Psoas muscle (tissue), 8 donors: ENCODE results near the gene CCNY. TPM values are rescaled to one million over a fixed set of nuclear protein-coding genes. Genes with fewer than 3 reads are reported as not detected.

Source experiments
- ATAC-seq, 4 donors: fragments of 200-7000 bp; cut with Tn5 transposase; one replicate each; pipeline ENCODE4 v1.9.1; 2020; ENCODE audit warnings: moderate library complexity in 3 of 4, mild to moderate bottlenecking in 2 of 4
- DNase-seq, 2 donors: peaks; one replicate each; pipeline ENCODE4 v3.0.0-alpha.2; 2020
- H3K27ac ChIP-seq: fragments of 200-600 bp; one replicate; pipeline ENCODE4 v1.8.0; 2022
- H3K27me3 ChIP-seq, 3 donors: fragments of 200-600 bp in 1 of 3; one replicate each; pipeline versions ENCODE4 v1.6.1 to v1.8.0; 2013 to 2022; ENCODE audit warnings: low read length in 2 of 3, mild to moderate bottlenecking in 2 of 3, moderate library complexity in 1 of 3; ENCODE audit not compliant: insufficient read depth in 3 of 3
- H3K36me3 ChIP-seq, 2 donors: fragments of 200-600 bp in 1 of 2; one replicate each; pipeline versions ENCODE4 v1.6.1 to v1.8.0; 2013 to 2022; ENCODE audit warnings: low read depth in 1 of 2, mild to moderate bottlenecking in 1 of 2, moderate library complexity in 1 of 2; ENCODE audit not compliant: insufficient read depth in 1 of 2
- H3K4me1 ChIP-seq: fragments of 200-600 bp; one replicate; pipeline ENCODE4 v1.8.0; 2022
- H3K4me3 ChIP-seq: fragments of 200-600 bp; one replicate; pipeline ENCODE4 v1.8.0; 2022; ENCODE audit warnings: mild to moderate bottlenecking
- H3K9me3 ChIP-seq: fragments of 200-600 bp; one replicate; pipeline ENCODE4 v1.8.0; 2022
- WGBS, 3 donors: extraction: QIAGEN DNeasy Blood & Tissue Kit; methylation state at CpG; one replicate each; pipeline versions ENCODE4 v1.1.6 to v1.1.7; 2013; 5-methylcytosine and 5-hydroxymethylcytosine counted together
- intact Hi-C, 2 donors: fragments of 100-400 bp; cut with DNase I; formaldehyde crosslinking; loops; one replicate each; pipeline versions ENCODE4 v1.11.0 to v1.14.2; 2022
- polyA plus RNA-seq, 3 donors: library from polyadenylated mRNA; stranded (reverse); fragments of 200-250 nt; gene quantifications; one replicate each; pipeline ENCODE4 v1.2.3, GENCODE V29; 2013
- total RNA-seq, 4 donors: library from RNA; stranded (reverse); fragmentation: NEBNext Ultra II Directional in 2 of 4; extraction: Animal tissue kit (Norgen Biotek cat#: 25700) in 2 of 4; gene quantifications; one replicate each; pipeline versions ENCODE4 v1.2.1 to v1.2.4, GENCODE V29; 2021 to 2023
- TF ChIP-seq, protein P1 (sequence below): fragments of 200-600 bp; IDR thresholded peaks from one replicate; pipeline ENCODE4 v1.8.0; 2022; ENCODE audit warnings: antibody characterized with exemption
- donor health status: healthy with polysubstance abuse.
- donor health status: DM: no; HTN: no; CAD: no; lungs with moderate emphysema.
- donor health status: Bipolar disorder and iron deficiency.
- donor health status: healthy.
- donor health status: DM: yes; HTN: yes; CAD: no.
- donor health status: DM: no; HTN: no; CAD: no.
- donor health status: DM: no; HTN: no; CAD: no.
- donor health status: DM: yes; HTN: yes; CAD: no.

The CCNY gene
- total and polyA plus RNA-seq, 7 donors, result 21.2 to 55.8 (median 47.0) TPM

- Histone ChIP-seq H3K4me3 (no peak overlapping the region), H3K4me1 (peaks cover 5% of the 10 kb centered on the region), H3K27ac (no peak overlapping the region), H3K27me3 (no peaks in the 10 kb centered on the region), H3K9me3 (peaks cover 5% of the 10 kb centered on the region), H3K36me3 (no peaks in the 10 kb centered on the region)
- intact Hi-C loops, result no loop called here
- ATAC-seq (no peak), DNase-seq (no peak)
- 81 to 95% (median 94%) methylated on average over 1 of the region's 1 CpG for WGBS, 3 donors
- TF ChIP-seq, protein P1, sequence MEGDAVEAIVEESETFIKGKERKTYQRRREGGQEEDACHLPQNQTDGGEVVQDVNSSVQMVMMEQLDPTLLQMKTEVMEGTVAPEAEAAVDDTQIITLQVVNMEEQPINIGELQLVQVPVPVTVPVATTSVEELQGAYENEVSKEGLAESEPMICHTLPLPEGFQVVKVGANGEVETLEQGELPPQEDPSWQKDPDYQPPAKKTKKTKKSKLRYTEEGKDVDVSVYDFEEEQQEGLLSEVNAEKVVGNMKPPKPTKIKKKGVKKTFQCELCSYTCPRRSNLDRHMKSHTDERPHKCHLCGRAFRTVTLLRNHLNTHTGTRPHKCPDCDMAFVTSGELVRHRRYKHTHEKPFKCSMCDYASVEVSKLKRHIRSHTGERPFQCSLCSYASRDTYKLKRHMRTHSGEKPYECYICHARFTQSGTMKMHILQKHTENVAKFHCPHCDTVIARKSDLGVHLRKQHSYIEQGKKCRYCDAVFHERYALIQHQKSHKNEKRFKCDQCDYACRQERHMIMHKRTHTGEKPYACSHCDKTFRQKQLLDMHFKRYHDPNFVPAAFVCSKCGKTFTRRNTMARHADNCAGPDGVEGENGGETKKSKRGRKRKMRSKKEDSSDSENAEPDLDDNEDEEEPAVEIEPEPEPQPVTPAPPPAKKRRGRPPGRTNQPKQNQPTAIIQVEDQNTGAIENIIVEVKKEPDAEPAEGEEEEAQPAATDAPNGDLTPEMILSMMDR, result no peak
These were observed 98.2 kb downstream of the CCNY start for GRCh38 chr10:35434533-35434932.

GRCh38 chr10:35435824-35436223 lies 99.5 kb downstream of the CCNY start:
- ATAC-seq, result no peak
- TF ChIP-seq, protein P1, result no peak
- H3K9me3 ChIP-seq, result peaks cover 5% of the 10 kb centered on the region
- intact Hi-C loops, result no loop called here
- WGBS, 3 donors, result 84 to 88% (median 84%) methylated on average over 4 of the region's 4 CpGs
- no peak overlapping the region for H3K27ac ChIP-seq
- H3K27me3 ChIP-seq, result no peaks in the 10 kb centered on the region
- no peaks in the 10 kb centered on the region for H3K36me3 ChIP-seq
- no peak for DNase-seq
- no peak overlapping the region for H3K4me3 ChIP-seq
- peaks cover 7% of the 10 kb centered on the region for H3K4me1 ChIP-seq

GRCh38 chr10:35437829-35438228 lies 101.5 kb downstream of the CCNY start:
- no peak for ATAC-seq
- WGBS, 3 donors, result 87 to 95% (median 89%) methylated on average over 4 of the region's 4 CpGs
- TF ChIP-seq, protein P1, result no peak
- peaks cover 6% of the 10 kb centered on the region for H3K9me3 ChIP-seq
- no peak overlapping the region for H3K4me3 ChIP-seq
- DNase-seq, result no peak
- no peaks in the 10 kb centered on the region for H3K27me3 ChIP-seq
- H3K4me1 ChIP-seq, result peaks cover 7% of the 10 kb centered on the region
- H3K27ac ChIP-seq, result no peak overlapping the region
- intact Hi-C loops, result no loop called here
- H3K36me3 ChIP-seq, result no peaks in the 10 kb centered on the region

GRCh38 chr10:35438718-35439571 lies 102.6 kb downstream of the CCNY start:
- intact Hi-C loops, result no loop called here
- Histone ChIP-seq H3K4me1 (peaks cover 7% of the 10 kb centered on the region), H3K9me3 (peaks cover 17% of the 10 kb centered on the region), H3K36me3 (no peaks in the 10 kb centered on the region), H3K27me3 (no peaks in the 10 kb centered on the region), H3K27ac (no peak overlapping the region), H3K4me3 (no peak overlapping the region)
- no peak for DNase-seq
- TF ChIP-seq, protein P1, result no peak
- no peak for ATAC-seq
- 84 to 89% (median 89%) methylated on average over 3 of the region's 3 CpGs for WGBS, 3 donors
